Measurements from ENCODE around the gene EIF5A2.

Gene EIF5A2

GRCh38 chr3:170848292-170848917 lies 60.0 kb downstream of the EIF5A2 start:
- peak; percentile 74 for FAIRE-seq

- FAIRE-seq = no peak
Measured at GRCh38 chr3:170844377-170844776, 64.1 kb downstream of the EIF5A2 start.

GRCh38 chr3:170840291-170840859 lies 68.1 kb downstream of the EIF5A2 start:
- FAIRE-seq = no peak

- FAIRE-seq = no peak
Measured at GRCh38 chr3:170839518-170840100, 68.8 kb downstream of the EIF5A2 start.

Measured in A204.1 (cell line).